CD14-positive monocyte (primary cell): ENCODE results near the gene CFD. TPM values are rescaled to one million over a fixed set of nuclear protein-coding genes. Genes with fewer than 3 reads are reported as not detected.

Source experiments
- DNase-seq, 3 donors: peaks; one replicate each; pipeline ENCODE4 v3.0.0-alpha.2; 2011 to 2022
- H2AFZ ChIP-seq: 2 replicates; pipeline ENCODE4 v1.6.0; 2012; ENCODE audit warnings: mild to moderate bottlenecking, low read depth, low read length, inconsistent platforms; ENCODE audit not compliant: insufficient read depth, poor library complexity, severe bottlenecking
- H3K27ac ChIP-seq, 2 donors: 1 replicate in 1 of 2; 2 replicates in 1 of 2; pipeline ENCODE4 v1.5.1; 2012 to 2013; ENCODE audit warnings: low read length in 2 of 2, control low read depth in 1 of 2, inconsistent platforms in 1 of 2, low read depth in 1 of 2, mild to moderate bottlenecking in 1 of 2
- H3K27me3 ChIP-seq, 2 donors: one replicate each; pipeline versions ENCODE4 v1.6.0 to v1.6.1; 2011 to 2013; ENCODE audit warnings: low read length in 2 of 2; ENCODE audit not compliant: control insufficient read depth in 2 of 2, insufficient read depth in 2 of 2
- H3K36me3 ChIP-seq, 2 donors: replicated peaks in 1 of 2; 1 replicate in 1 of 2; 2 replicates in 1 of 2; pipeline versions ENCODE4 v1.5.1 to v1.6.1; 2012 to 2013; ENCODE audit warnings: low read length in 2 of 2, control low read depth in 1 of 2, inconsistent platforms in 1 of 2, mild to moderate bottlenecking in 1 of 2; ENCODE audit not compliant: insufficient read depth in 2 of 2, control insufficient read depth in 1 of 2
- H3K4me1 ChIP-seq, 2 donors: 1 replicate in 1 of 2; 2 replicates in 1 of 2; pipeline versions ENCODE4 v1.5.1 to v1.6.1; 2012 to 2013; ENCODE audit warnings: low read length in 2 of 2, control low read depth in 1 of 2, inconsistent platforms in 1 of 2, mild to moderate bottlenecking in 1 of 2, moderate library complexity in 1 of 2; ENCODE audit not compliant: insufficient read depth in 2 of 2, control insufficient read depth in 1 of 2
- H3K4me2 ChIP-seq: replicated peaks from 2 replicates; pipeline ENCODE3; 2012; ENCODE audit warnings: low read length, moderate library complexity, mild to moderate bottlenecking; ENCODE audit not compliant: poor library complexity, severe bottlenecking; ENCODE audit errors: extremely low read depth
- H3K4me3 ChIP-seq, 3 experiments: fragments of 200-600 bp in 1 of 3; sonication (generic) in 1 of 3; replicated peaks in 1 of 3; 1 replicate in 2 of 3; 2 replicates in 1 of 3; pipeline ENCODE4 v1.5.1; 2011 to 2013; ENCODE audit warnings: low read length in 3 of 3, mild to moderate bottlenecking in 3 of 3, control low read depth in 2 of 3, low read depth in 2 of 3, inconsistent platforms in 1 of 3, moderate library complexity in 1 of 3
- H3K79me2 ChIP-seq: 2 replicates; pipeline ENCODE4 v1.6.0; 2012; ENCODE audit warnings: mild to moderate bottlenecking, control low read depth, inconsistent platforms, low read length, moderate library complexity; ENCODE audit not compliant: insufficient read depth
- H3K9ac ChIP-seq: 2 replicates; pipeline ENCODE4 v1.6.0; 2017; ENCODE audit warnings: low read length, mild to moderate bottlenecking; ENCODE audit not compliant: insufficient read depth, poor library complexity, severe bottlenecking
- H3K9me3 ChIP-seq, 2 donors: replicated peaks in 1 of 2; 1 replicate in 1 of 2; 2 replicates in 1 of 2; pipeline versions ENCODE4 v1.5.1 to v1.6.1; 2012 to 2013; ENCODE audit warnings: low read length in 2 of 2, control low read depth in 1 of 2; ENCODE audit not compliant: control insufficient read depth in 1 of 2, insufficient read depth in 1 of 2
- H4K20me1 ChIP-seq: 2 replicates; pipeline ENCODE4 v1.6.0; 2012; ENCODE audit warnings: mild to moderate bottlenecking, low read length, control low read depth, moderate library complexity; ENCODE audit not compliant: insufficient read depth
- H3K27ac Mint-ChIP-seq, 7 donors: one replicate each; pipeline ENCODE4 v1.8.0; 2020; ENCODE audit warnings: mild to moderate bottlenecking in 7 of 7, mixed read lengths in 7 of 7, moderate library complexity in 6 of 7, inconsistent platforms in 2 of 7
- H3K27me3 Mint-ChIP-seq, 3 donors: one replicate each; pipeline ENCODE4 v1.8.0; 2021 to 2022; ENCODE audit warnings: low read depth in 3 of 3, mild to moderate bottlenecking in 3 of 3, mixed read lengths in 3 of 3, moderate library complexity in 3 of 3, inconsistent platforms in 1 of 3
- H3K36me3 Mint-ChIP-seq, 2 donors: one replicate each; pipeline ENCODE4 v1.8.0; 2020; ENCODE audit warnings: mixed read lengths in 2 of 2, inconsistent platforms in 1 of 2, mild to moderate bottlenecking in 1 of 2
- H3K4me1 Mint-ChIP-seq: one replicate; pipeline ENCODE4 v1.8.0; 2020; ENCODE audit warnings: mild to moderate bottlenecking, mixed read lengths
- H3K4me3 Mint-ChIP-seq, 2 donors: one replicate each; pipeline ENCODE4 v1.8.0; 2020; ENCODE audit warnings: mild to moderate bottlenecking in 2 of 2, mixed read lengths in 2 of 2, moderate library complexity in 1 of 2
- H3K9me3 Mint-ChIP-seq, 7 donors: one replicate each; pipeline ENCODE4 v1.8.0; 2020 to 2022; ENCODE audit warnings: mixed read lengths in 7 of 7, mild to moderate bottlenecking in 6 of 7, moderate library complexity in 6 of 7, inconsistent platforms in 2 of 7
- CTCF ChIP-seq: fragments of 200-600 bp; IDR thresholded peaks from one replicate; pipeline ENCODE4 v1.8.0; 2022; ENCODE audit warnings: antibody characterized with exemption, mild to moderate bottlenecking
- WGBS: methylation state at CpG from one replicate; pipeline ENCODE4 v1.1.5; 2013; ENCODE audit warnings: missing lambda C conversion rate; ENCODE audit not compliant: insufficient coverage; 5-methylcytosine and 5-hydroxymethylcytosine counted together
- intact Hi-C, 2 donors: fragments of 100-400 bp; cut with micrococcal nuclease; formaldehyde crosslinking; loops; one replicate each; pipeline versions ENCODE4 v1.15.0 to v1.15.1; 2023
- polyA plus RNA-seq, 3 donors: library from polyadenylated mRNA; depleted of rRNA in 1 of 3; unstranded in 2 of 3; stranded (reverse) in 1 of 3; fragments of 300-500 nt in 2 of 3; fragments of >200 nt in 1 of 3; fragmentation: Illumina TruSeq in 2 of 3; gene quantifications; 1 replicate in 2 of 3; 2 replicates in 1 of 3; pipeline ENCODE4 v1.2.3, GENCODE V29; 2012 to 2021

The CFD gene
- polyA plus RNA-seq, 3 donors: 272 to 862 (median 654) TPM

- WGBS: 92% methylated on average over 17 of the region's 30 CpGs
- H3K4me3 ChIP-seq: no peak overlapping the region
- H3K27ac ChIP-seq: no peak overlapping the region
- DNase-seq: no peak
- no peaks in the 10 kb centered on the region for H3K9me3 ChIP-seq
- peaks cover under 1% of the 10 kb centered on the region for H3K4me1 Mint-ChIP-seq
- no peak overlapping the region for H3K4me3 Mint-ChIP-seq
- peaks cover 83% of the 10 kb centered on the region for H4K20me1 ChIP-seq
- H3K36me3 Mint-ChIP-seq: peaks cover 40 to 76% of the 10 kb centered on the region in 2 donors
- H3K27me3 Mint-ChIP-seq: peaks cover 0 to 4% (median 3%) of the 10 kb centered on the region in 3 donors
- peaks cover 36 to 49% of the 10 kb centered on the region in 2 donors for H3K36me3 ChIP-seq
- intact Hi-C loops: no loop called here
- peaks cover 19% of the 10 kb centered on the region for H3K79me2 ChIP-seq
- no peaks in the 10 kb centered on the region for H3K27me3 ChIP-seq
- H3K27ac Mint-ChIP-seq: no peak overlapping the region
- no peaks in the 10 kb centered on the region for H3K9me3 Mint-ChIP-seq
- no peak overlapping the region for H3K9ac ChIP-seq
- no peak overlapping the region for H2AFZ ChIP-seq
- no peaks in the 10 kb centered on the region for H3K4me1 ChIP-seq
- no peak for TF ChIP-seq CTCF
- no peak overlapping the region for H3K4me2 ChIP-seq
These were observed 41.0 kb downstream of the CFD start for GRCh38 chr19:900302-901111.

- intact Hi-C loops: no loop called here
- TF ChIP-seq CTCF: no peak
- no peak overlapping the region for H2AFZ ChIP-seq
- H3K9ac ChIP-seq: no peak overlapping the region
- H3K9me3 ChIP-seq: no peaks in the 10 kb centered on the region
- H3K4me1 Mint-ChIP-seq: peaks cover 2% of the 10 kb centered on the region
- no peak overlapping the region for H3K4me3 Mint-ChIP-seq
- no peaks in the 10 kb centered on the region for H3K4me1 ChIP-seq
- WGBS: 96% methylated on average over 24 of the region's 27 CpGs
- peaks cover 40 to 79% of the 10 kb centered on the region in 2 donors for H3K36me3 Mint-ChIP-seq
- H3K27me3 Mint-ChIP-seq: peaks cover 0 to 4% (median 3%) of the 10 kb centered on the region in 3 donors
- H3K9me3 Mint-ChIP-seq: no peaks in the 10 kb centered on the region
- no peak for DNase-seq
- no peak overlapping the region for H3K4me2 ChIP-seq
- no peak overlapping the region for H3K27ac Mint-ChIP-seq
- peaks cover 36 to 47% of the 10 kb centered on the region in 2 donors for H3K36me3 ChIP-seq
- H3K27me3 ChIP-seq: no peaks in the 10 kb centered on the region
- H3K4me3 ChIP-seq: no peak overlapping the region
- no peak overlapping the region for H3K27ac ChIP-seq
- peaks cover 28% of the 10 kb centered on the region for H3K79me2 ChIP-seq
- H4K20me1 ChIP-seq: peaks cover 85% of the 10 kb centered on the region
These were observed 42.0 kb downstream of the CFD start for GRCh38 chr19:901216-902092.
